ENCODE data around the gene KATNAL1. TPM values are rescaled to one million over a fixed set of nuclear protein-coding genes. Genes with fewer than 3 reads are reported as not detected.
A peak's percentile ranks its signal among the peaks of the same experiment; 100 is the strongest.

The KATNAL1 gene
- polyA plus RNA-seq, 1 donor (not counting 4 experiments of a cell fraction or from before 2014, with no cell fraction given), result 10.1 TPM

GRCh38 chr13:30338331-30338851, 31.0 kb upstream of the KATNAL1 start:
- TF ChIP-seq EZH2 (IDR thresholded peaks at IDR 0.05; ENCODE audit: low read length), result no peak
- no peak for TF ChIP-seq CTCF (optimal IDR thresholded peaks at IDR 0.05 in 1 of 3, IDR thresholded peaks at IDR 0.05 in 1 of 3, conservative IDR thresholded peaks at IDR 0.05 in 1 of 3; ENCODE audit: extremely low read depth in 1 of 3, insufficient read depth in 2 of 3, low read length in 3 of 3)
- Histone ChIP-seq H3K9me3 (ENCODE audit: control insufficient read depth, low read depth, low read length) (no peaks in the 10 kb centered on the region), H3K4me2 (ENCODE audit: control insufficient read depth, extremely low read depth, insufficient read depth, low read depth, low read length) (peak overlapping the region; percentile 16), H3K9ac (ENCODE audit: control insufficient read depth, extremely low read depth, insufficient read depth, low read length) (no peak overlapping the region), H3K4me1 (ENCODE audit: control insufficient read depth, extremely low read depth, insufficient read depth, low read length) (peaks cover 36% of the 10 kb centered on the region), H3K27me3 (ENCODE audit: control insufficient read depth, extremely low read depth, insufficient read depth, low read length) (no peaks in the 10 kb centered on the region), H3K79me2 (ENCODE audit: control insufficient read depth, insufficient read depth, low read length) (no peaks in the 10 kb centered on the region), H3K4me3 (ENCODE audit: control insufficient read depth in 2 of 3, extremely low read depth in 1 of 3, insufficient read depth in 2 of 3, low read depth in 1 of 3, low read length in 3 of 3) (no peak overlapping the region), H3K36me3 (ENCODE audit: control insufficient read depth in 2 of 2, extremely low read depth in 1 of 2, insufficient read depth in 2 of 2, low read length in 2 of 2) (no peaks in the 10 kb centered on the region), H3K27ac (ENCODE audit: control insufficient read depth, insufficient read depth, low read length) (no peak overlapping the region), H4K20me1 (ENCODE audit: control insufficient read depth, extremely low read depth, insufficient read depth, low read length) (no peaks in the 10 kb centered on the region), H2AFZ (ENCODE audit: control insufficient read depth, low read length) (no peak overlapping the region), H3K9me1 (ENCODE audit: control insufficient read depth, extremely low read depth, insufficient read depth, low read length) (no peaks in the 10 kb centered on the region)
- peak; percentile 41 for DNase-seq (ENCODE audit: low read depth, low spot score)
- FAIRE-seq, result peak; percentile 63
- dilution Hi-C loops (cut with MboI; ENCODE audit: extremely low pct_ligation_motif_present, low sequenced_read_pairs), result no loop called here

- no peaks in the 10 kb centered on the region for H3K9me1 ChIP-seq (ENCODE audit: control insufficient read depth, extremely low read depth, insufficient read depth, low read length)
- H3K4me2 ChIP-seq (ENCODE audit: control insufficient read depth, extremely low read depth, insufficient read depth, low read depth, low read length), result no peak overlapping the region
- DNase-seq (ENCODE audit: low read depth, low spot score) (no peak), FAIRE-seq (no peak)
- H2AFZ ChIP-seq (ENCODE audit: control insufficient read depth, low read length), result no peak overlapping the region
- peaks cover 30% of the 10 kb centered on the region for H3K4me1 ChIP-seq (ENCODE audit: control insufficient read depth, extremely low read depth, insufficient read depth, low read length)
- no peak for TF ChIP-seq CTCF (optimal IDR thresholded peaks at IDR 0.05 in 1 of 3, IDR thresholded peaks at IDR 0.05 in 1 of 3, conservative IDR thresholded peaks at IDR 0.05 in 1 of 3; ENCODE audit: extremely low read depth in 1 of 3, insufficient read depth in 2 of 3, low read length in 3 of 3)
- TF ChIP-seq EZH2 (IDR thresholded peaks at IDR 0.05; ENCODE audit: low read length), result no peak
- no peaks in the 10 kb centered on the region for H3K36me3 ChIP-seq (ENCODE audit: control insufficient read depth in 2 of 2, extremely low read depth in 1 of 2, insufficient read depth in 2 of 2, low read length in 2 of 2)
- no peak overlapping the region for H3K4me3 ChIP-seq (ENCODE audit: control insufficient read depth in 2 of 3, extremely low read depth in 1 of 3, insufficient read depth in 2 of 3, low read depth in 1 of 3, low read length in 3 of 3)
- no peaks in the 10 kb centered on the region for H3K79me2 ChIP-seq (ENCODE audit: control insufficient read depth, insufficient read depth, low read length)
- no peak overlapping the region for H3K9ac ChIP-seq (ENCODE audit: control insufficient read depth, extremely low read depth, insufficient read depth, low read length)
- H3K27me3 ChIP-seq (ENCODE audit: control insufficient read depth, extremely low read depth, insufficient read depth, low read length), result no peaks in the 10 kb centered on the region
- no peaks in the 10 kb centered on the region for H4K20me1 ChIP-seq (ENCODE audit: control insufficient read depth, extremely low read depth, insufficient read depth, low read length)
- no peaks in the 10 kb centered on the region for H3K9me3 ChIP-seq (ENCODE audit: control insufficient read depth, low read depth, low read length)
- dilution Hi-C loops (cut with MboI; ENCODE audit: extremely low pct_ligation_motif_present, low sequenced_read_pairs), result no loop called here
- no peak overlapping the region for H3K27ac ChIP-seq (ENCODE audit: control insufficient read depth, insufficient read depth, low read length)
Observed at GRCh38 chr13:30337061-30337610, 29.8 kb upstream of the KATNAL1 start.
